NCI-H748 treated with DMSO at 0.1 percent for 48 hours (cell line): ENCODE measurements around the gene DCST2.
"Not testable (repeated sequence)": the region's sequence is repeated elsewhere in the genome, so short reads cannot be mapped to it uniquely, and the experiment has no call there.

Experiments
- DNase-seq: peaks from one replicate; lab custom pipeline; 2025; lab: John Stamatoyannopoulos, UW

The DCST2 gene

DNA sequence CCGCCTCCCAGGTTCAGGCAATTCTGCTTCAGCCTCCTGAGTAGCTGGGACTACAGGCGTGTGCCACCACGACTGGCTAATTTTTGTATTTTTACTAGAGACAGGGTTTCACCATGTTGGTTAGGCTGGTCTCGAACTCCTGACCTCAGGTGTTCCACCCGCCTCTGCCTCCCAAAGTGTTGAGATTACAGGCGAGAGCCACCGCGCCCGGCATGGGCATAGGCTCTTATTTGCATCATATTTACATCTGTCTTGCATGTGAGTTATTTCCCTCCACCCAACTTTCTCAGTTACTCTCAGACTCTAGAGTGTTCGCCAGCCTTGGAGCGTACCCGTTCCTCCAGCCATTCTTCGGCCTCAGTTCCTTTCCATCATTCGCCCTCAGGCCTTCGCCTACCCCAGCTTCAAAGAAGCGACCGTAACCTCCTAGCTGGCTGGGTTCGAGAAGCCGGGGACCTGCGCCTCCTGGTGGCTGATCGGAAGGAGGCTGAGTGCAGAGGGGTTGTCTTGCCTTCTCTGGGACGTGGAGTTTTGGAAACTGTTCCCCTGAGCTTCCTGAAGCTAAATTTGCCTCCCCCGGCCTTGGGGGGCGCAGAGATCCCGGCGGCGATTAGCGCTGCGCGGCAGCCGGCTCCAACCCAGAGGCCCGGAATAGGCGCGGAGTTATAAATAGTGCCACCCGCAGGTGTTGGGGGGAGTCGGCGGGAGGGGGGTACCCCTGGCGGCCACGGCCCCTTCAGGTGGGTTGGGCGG lies 34.6 kb downstream of the DCST2 start:
- peak; percentile 37 for DNase-seq

DNA sequence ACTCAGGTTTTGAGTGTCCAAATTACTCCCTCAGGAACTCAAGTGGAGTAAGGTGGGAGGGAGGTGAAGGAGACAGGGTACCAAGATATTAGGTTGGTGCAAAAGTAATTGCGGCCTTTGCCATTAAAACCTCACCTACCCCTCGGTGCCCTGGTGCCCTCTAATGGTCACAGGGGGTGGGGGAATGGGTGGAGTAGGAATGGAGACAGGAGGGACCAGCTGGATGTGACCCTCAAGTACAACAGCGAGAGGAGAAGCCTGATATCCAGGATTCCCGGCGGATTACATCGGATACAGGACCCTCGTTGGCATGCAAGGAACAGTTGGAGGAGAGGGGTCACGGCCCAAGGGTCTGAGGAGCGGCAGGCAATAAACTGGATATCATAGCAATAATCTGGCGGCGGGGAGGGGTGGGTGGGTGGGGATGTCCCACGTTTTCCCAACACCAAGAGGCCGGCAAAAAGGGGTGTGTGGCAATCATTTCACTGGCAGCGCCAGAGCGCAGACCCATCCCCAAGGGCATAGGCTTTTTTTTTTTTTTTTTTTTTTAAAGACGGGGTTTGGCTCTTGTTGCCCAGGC lies 35.3 kb downstream of the DCST2 start:
- no peak for DNase-seq

DNA sequence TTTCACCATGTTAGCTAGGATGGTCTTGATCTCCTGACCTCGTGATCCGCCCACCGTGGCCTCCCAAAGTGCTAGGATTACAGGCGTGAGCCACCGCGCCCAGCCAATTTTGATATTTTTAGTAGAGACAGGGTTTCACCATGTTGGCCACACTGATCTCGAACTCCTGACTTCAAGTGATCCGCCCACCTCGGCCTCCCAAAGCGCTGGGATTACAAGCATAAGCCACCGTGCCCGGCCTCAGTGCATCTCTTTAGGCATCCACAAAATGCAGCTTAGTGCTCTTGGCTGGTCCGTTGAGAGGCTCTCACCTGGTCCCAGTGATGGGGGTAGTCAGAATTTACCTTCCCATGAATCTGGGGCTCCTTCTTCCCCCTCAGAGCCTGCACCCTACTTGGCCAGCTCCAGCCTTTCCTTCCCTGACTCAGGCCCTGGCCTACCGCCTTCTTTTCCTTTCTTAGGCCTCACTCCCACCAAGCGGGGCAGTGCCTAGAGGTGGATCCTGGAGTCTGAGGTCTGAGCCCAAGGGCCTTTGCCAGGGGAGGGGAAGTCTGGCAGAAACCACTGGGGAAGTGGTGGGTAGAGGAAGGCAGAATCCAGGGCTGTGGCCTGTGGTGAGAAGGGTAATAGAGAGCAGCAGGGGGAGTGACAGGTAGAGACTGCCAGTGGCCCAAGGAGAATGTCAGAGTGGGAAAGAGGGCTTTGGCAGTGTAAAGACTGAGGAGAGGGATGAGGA lies 36.4 kb downstream of the DCST2 start:
- no peak for DNase-seq

DNA sequence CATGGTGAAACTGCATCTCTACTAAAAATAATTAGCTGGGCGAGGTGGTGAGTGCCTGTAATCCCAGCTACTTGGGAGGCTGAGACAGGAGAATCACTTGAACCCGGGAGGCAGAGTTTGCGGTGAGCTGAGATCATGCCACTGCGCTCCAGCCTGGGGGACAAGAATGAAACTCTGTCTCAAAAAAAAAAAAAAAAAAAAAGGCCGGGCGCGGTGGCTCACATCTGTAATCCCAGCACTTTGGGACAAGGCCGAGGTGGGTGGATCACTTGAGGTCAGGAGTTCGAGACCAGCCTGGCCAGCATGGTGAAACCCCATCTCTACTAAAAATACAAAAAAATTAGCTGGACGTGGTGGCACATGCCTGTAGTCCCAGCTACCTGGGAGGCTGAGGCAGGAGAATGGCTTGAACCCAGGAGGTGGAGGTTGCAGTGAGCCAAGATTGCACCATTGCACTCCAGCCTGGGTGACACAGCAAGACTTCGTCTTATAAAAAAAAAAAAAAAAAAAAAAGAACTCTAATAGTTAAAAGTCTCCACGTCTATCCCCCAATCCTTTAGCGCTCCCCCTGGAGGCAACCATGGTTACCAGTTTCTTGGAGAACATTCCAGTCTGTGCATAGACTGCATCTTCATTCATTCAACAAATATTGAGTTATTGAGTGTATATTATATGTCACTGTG lies 38.1 kb downstream of the DCST2 start:
- not testable (repeated sequence) for DNase-seq

DNA sequence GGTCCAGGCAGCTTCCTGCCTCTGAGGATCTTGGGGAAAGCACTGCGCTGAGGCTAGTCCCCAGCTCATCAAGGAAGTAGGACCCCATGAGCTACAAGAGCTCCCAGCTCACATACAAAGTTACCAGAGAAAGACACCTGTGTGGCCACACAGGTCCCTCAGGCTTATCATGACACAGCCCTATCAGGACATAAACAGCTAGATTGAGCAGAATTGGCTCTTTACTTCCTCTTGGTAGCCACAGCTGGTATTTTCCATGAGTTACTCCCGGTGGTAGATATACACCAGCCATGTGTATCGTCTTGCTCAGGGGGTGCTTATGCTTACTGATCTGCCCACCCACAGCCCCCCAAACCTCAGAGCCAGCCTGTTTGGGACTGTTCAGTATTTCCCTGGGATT lies 39.0 kb downstream of the DCST2 start:
- no peak for DNase-seq

DNA sequence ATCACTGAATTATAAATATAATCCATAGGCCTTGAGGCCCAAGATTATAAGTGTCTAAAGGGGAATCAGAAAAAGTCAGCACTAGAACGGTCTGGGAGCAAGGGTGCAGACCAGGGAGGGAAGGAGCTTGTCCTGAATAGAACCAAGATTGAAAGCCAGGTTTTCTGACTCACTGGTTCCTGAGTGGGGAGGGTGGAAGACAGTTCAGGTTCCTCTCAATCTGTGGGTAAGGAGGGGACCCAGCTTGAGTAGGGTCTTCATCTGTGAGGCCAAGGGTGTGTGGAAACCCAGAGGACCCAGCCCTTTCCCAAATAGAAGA lies 39.4 kb downstream of the DCST2 start:
- no peak for DNase-seq

DNA sequence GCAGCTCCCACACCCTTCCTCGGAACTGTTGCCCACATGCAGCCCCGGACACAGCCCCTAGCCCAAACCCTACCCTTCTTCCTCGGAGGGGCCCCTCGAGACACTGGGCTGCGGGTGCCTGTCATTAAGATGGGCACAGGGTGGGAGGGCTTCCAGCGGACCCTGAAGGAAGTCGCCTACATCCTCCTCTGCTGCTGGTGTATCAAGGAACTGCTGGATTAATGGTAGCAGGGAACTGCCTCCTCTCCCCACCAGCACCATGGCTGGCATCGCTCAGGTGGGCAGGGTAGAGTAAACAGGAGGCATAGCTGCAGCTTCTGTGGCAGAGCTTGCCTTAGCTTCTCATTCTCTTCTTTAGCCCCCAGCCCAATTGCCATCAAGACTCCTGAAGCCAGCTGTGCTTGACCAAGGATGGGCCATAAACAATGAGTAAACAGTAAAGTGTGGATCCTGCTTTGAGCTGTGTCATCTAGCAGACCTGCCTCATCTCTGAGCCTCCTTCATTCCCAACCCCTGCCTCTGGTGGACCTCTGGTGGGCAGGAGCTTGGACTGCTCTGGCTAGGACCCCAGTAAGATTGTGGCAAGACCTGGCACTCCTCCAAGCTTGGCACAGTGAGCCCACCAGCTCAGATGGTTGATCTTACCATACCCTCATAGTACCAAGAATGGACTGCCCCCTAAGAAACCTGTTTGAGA lies 39.9 kb downstream of the DCST2 start, which contains the start of gene LENEP:
LENEP (plus strand) TSS at position 15 of the 697 bp plus-strand sequence; CDS start at position 37, 22 bp downstream.
- DNase-seq = no peak

DNA sequence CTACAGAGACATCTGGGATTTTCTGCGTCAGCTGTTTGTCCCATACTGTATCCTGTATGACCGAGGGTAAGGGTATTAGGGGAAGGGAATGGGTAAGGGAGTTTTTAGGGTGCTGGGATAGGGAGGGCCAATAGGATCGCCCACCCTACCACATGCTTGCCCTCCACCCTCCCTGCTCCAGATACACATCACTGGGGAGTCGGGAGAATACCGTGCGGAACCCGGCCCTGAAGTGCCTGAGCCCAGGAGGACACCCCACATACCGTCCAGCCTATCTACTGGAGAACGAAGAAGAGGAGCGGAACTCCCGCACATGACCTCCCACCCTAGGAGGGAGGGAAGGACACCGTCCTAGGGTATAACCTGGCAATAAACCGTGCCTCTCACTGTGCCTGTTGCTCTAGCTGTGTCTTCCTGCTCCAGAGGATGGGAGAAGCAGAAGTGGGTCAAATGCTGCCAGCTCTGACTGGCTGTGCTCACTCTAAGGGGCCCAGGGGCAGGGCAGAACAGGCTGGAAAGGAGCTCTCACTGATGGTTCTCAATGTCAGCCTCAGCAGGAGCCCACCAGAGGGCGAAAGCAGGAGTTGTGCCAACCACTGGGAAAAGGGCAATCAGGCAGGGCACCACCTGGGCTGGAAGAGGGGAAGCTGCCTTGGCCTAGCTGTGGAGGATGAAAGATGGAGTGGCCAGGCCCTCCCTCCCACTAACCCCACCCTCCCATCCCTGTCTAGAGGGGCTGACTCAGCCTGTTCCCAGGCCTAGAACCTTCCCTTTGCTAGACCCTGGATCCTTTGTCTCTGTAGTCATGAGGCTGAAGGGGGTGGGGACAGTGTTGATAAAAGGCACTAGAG lies 40.6 kb downstream of the DCST2 start:
- no peak for DNase-seq

DNA sequence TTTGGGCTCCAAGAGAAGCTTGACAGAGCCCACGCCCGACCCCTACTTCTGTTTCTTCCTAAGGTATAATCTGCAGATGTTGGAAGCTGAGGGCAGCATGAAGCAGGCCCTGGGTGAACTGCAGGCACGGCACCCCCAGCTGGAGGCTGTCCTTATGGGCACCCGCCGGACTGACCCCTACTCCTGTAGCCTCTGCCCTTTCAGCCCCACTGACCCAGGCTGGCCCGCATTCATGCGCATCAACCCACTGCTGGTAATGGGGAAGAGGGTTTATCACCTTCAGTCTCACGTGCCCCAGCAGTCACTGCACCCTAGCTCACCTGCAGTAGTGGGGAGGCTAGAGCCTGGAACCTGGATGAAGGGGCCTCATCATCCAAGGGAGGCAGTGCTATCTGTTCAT lies 43.3 kb downstream of the DCST2 start:
- DNase-seq = no peak

DNA sequence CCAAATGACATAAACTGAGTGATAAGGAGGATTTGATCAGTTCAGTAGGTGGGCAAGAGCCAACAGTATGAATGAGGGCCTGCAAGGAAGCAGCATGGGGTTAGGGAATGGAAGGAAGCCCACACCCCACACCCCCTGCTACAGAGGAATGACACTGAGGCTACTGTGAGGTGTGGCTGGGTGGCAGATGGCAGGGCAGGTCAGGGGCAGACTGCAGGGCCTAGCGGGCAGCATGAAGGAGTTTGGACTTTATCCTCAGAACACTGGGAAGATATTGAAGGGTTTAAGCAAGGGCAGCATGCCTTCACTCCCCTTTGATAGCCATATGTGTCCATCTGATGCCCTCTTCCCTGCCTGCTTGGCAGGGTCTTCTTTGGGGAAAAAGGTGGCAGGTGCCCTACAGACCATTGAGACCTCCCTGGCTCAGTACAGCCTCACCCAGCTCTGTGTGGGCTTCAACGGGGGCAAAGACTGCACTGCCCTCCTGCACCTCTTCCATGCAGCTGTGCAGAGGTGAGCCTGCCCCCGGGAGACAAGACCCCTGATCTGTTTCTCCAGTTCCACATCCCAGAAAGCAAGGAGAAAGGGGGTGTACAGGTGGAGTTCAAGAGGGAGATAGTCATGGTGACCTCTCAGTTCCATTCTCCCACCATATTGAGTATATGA lies 44.3 kb downstream of the DCST2 start:
- no peak for DNase-seq

DNA sequence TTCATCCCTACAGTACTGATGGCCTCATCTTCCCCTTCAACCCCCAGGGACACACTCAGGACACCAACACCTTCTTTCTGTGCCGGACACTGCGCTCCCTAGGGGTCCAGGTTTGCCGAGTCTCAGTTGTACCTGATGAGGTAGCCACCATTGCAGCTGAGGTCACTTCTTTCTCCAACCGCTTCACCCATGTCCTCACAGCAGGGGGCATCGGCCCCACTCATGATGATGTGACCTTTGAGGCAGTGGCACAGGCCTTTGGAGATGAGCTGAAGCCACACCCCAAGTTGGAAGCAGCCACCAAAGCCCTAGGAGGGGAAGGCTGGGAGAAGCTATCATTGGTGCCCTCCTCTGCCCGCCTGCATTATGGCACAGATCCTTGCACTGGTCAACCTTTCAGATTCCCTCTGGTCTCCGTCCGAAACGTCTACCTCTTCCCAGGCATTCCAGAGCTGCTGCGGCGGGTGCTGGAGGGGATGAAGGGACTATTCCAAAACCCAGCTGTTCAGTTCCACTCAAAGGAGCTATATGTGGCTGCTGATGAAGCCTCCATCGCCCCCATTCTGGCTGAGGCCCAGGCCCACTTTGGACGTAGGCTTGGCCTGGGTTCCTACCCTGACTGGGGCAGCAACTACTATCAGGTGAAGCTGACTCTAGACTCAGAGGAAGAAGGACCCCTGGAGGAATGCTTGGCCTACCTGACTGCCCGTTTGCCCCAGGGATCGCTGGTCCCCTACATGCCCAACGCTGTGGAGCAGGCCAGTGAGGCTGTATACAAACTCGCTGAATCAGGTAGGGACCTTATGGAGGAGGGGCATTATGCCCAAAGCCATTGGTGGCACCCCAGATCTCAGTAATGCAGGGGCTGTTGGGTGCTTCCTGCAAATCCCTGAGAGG lies 45.3 kb downstream of the DCST2 start:
- no peak for DNase-seq

DNA sequence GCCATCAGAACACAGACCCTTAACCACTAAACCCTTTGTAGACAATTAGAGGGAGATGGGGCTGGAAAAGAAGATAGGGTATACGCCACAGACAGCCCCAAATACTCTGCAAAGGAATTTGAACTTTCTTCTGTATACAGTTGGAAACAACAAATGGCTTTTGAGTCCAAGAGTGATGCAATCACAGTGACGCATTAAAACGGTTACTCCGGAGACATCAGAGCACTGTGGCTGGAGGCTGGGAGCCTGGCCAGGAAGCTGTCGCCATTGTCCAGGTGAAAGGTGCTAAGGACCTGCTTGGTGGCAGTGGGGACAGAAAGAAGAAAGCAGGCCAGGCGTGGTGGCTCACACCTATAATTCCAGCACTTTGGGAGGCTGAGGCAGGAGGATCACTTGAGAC lies 46.3 kb downstream of the DCST2 start:
- no peak for DNase-seq

DNA sequence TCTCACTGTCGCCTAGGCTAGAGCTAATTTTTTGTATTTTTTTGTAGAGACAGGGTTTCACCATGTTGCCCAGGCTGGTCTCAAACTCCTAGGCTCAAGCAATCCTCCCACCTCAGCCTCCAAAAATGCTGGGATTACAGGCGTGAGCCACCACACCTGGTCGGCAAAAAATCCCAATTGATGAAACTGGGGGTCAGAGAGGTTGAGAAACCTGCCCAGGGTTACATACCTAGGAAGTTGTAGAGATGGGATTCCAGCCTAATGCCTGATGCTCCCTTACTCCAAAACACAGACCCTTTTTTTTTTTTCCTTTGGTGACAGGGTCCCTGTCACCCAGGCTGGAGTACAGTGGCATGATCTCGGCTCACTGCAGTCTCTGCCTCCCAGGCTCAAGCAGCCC lies 46.8 kb downstream of the DCST2 start:
- not testable (repeated sequence) for DNase-seq

DNA sequence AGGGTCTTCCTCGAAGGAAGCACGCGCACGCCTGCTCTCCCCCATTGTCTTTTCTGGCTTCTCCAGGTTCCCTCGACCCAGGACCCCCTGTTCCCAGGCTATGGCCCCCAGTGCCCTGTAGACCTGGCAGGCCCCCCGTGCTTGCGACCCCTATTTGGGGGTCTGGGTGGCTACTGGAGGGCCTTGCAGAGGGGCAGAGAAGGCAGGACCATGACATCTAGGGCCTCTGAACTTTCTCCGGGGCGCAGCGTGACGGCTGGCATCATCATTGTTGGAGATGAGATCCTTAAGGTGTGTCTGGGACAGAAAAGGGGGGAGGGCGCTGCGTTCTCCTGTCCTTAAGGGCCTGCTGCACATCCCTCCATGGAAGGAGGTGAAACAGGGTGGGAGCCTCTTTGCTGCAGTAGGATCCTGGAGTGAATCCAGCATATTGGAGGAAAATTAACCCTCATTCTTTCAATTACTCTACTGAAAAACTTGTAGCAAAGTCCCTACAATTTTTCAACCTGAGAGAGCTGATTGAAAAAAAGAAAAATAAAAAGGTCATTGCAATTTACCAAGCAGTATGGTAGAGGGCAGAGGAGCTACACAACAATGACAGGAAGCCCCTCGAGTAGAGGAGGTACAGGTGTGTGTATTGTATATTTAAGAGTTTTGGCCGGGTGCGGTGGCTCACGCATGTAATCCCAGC lies 49.7 kb downstream of the DCST2 start:
- no peak for DNase-seq

DNA sequence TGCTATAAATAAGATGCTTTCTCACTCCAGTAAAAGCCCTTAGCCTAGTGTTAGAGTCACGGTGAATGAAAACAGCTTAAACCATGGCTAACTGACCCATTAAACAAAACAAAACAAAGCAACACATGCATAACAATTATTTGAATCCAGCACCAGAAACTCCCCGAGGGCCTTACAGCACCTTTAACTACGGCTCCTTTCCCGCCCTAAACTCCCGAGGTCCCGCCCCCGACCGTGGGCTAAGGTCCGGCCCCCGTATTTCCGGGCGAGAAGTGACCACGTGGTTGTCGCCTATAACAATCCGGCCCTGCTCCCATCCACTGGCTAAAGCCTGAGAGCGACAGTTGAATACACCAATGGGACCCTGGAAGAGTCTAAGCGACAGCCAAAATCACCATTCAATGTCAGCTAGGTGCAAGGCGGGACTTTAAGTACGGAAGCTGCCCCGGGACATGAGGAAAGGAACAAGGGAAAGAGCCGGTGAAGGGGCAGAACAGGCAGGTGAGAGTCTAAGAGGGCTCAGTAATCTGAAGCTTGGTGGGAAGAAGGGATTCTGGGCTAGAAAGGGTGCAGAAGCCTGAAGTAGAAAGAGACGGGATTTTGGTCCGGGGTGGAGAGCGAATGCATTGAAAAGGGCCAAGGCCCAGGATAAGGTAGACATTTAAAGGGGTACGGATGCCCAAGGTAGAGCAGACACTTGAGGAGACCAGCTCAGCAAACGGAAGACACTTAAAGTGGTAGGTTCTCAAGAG lies 50.5 kb downstream of the DCST2 start, which contains the start of gene FLAD1:
FLAD1 (plus strand) TSS at position 448 of the 752 bp plus-strand sequence. CDS start 351 bp downstream, outside the sequence.
- DNase-seq = peak; percentile 99

DNA sequence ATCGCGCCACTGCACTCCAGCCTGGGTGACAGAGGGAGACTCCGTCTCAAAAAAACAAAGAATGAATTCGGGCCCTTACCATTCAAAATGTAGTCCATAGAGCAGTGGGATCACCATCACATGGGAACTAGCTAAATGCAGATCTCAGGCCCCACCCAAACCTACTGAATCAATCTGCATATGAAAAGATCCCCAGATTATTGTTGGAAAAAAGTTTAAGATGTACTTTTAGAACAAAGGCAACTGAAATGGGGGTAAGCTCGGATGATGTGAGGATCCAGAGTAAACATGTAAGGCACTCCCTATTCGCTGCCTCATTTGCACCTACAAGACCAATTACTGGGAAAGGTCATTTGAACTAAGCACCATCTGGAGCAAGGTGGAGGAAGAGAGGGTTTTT lies 51.2 kb downstream of the DCST2 start:
- no peak for DNase-seq

DNA sequence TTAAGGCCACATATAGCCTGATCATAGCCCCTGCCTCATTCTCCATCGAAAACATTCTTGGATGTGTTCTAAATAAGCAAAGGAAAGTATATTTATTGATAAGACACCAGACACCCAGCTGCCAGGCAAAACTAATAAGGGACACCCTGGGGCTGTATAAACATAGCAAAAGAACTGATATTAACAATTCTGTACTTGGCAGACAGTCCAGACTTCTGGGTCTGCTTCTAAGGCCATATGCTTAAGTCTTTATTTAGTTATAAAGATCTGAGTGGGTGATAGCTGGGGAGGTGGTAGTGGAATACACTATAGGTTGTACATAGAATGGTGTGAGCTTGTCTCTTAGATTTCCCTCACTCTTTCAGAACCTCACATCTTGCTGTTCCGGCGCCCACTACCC lies 55.2 kb downstream of the DCST2 start:
- DNase-seq = no peak

DNA sequence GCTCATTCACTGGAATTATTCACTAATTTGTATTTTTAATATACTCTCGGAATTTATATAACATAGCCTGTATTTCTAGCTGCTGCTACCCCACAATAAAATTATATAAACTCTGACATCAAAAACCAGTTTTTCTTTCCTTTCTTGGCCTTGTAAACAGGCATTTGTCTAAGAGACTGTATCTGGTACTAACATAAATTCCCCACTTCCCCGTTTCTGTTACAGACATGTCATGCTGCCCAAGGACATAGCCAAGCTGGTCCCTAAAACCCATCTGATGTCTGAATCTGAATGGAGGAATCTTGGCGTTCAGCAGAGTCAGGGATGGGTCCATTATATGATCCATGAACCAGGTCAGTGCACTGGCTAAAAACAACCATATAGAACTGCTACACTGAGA lies 55.8 kb downstream of the DCST2 start:
- DNase-seq = not testable (repeated sequence)
